H9 (cell line): ENCODE measurements around the gene PDE6G. TPM values are rescaled to one million over a fixed set of nuclear protein-coding genes. Genes with fewer than 3 reads are reported as not detected.

Experiments used
- DNase-seq: peaks from one replicate; pipeline ENCODE4 v3.0.0-alpha.2; 2017
- H2AFZ ChIP-seq: one replicate; pipeline ENCODE4 v1.6.1; 2013; ENCODE audit warnings: mild to moderate bottlenecking, low read length, control low read depth, moderate library complexity
- H2AK5ac ChIP-seq: 2 replicates; pipeline ENCODE4 v1.6.1; 2013; ENCODE audit warnings: low read length, control low read depth, mixed read lengths; ENCODE audit not compliant: insufficient read length
- H2BK120ac ChIP-seq: one replicate; pipeline ENCODE4 v1.6.1; 2013; ENCODE audit warnings: low read depth, mild to moderate bottlenecking, low read length, control low read depth, inconsistent platforms; ENCODE audit not compliant: poor library complexity, severe bottlenecking
- H2BK12ac ChIP-seq: 2 replicates; pipeline ENCODE4 v1.6.1; 2013; ENCODE audit warnings: low read length, control low read depth, mixed read lengths, low read depth; ENCODE audit not compliant: insufficient read length
- H2BK15ac ChIP-seq: 2 replicates; pipeline ENCODE4 v1.6.1; 2013; ENCODE audit warnings: low read depth, low read length, control low read depth
- H2BK20ac ChIP-seq: one replicate; pipeline ENCODE4 v1.6.1; 2013; ENCODE audit warnings: low read depth, mild to moderate bottlenecking, low read length, control low read depth, inconsistent platforms; ENCODE audit not compliant: poor library complexity, severe bottlenecking
- H2BK5ac ChIP-seq: 2 replicates; pipeline ENCODE4 v1.6.1; 2013; ENCODE audit warnings: low read length, control low read depth, mixed read lengths; ENCODE audit not compliant: insufficient read length
- H3K14ac ChIP-seq: 2 replicates; pipeline ENCODE4 v1.6.1; 2013; ENCODE audit warnings: low read length, control low read depth; ENCODE audit not compliant: insufficient read depth
- H3K18ac ChIP-seq: 2 replicates; pipeline ENCODE4 v1.6.1; 2013; ENCODE audit warnings: low read depth, mild to moderate bottlenecking, mixed read lengths, low read length, control low read depth; ENCODE audit not compliant: insufficient read length
- H3K23ac ChIP-seq: 2 replicates; pipeline ENCODE4 v1.6.1; 2013; ENCODE audit warnings: low read length, control low read depth, mixed read lengths, low read depth; ENCODE audit not compliant: insufficient read length
- H3K23me2 ChIP-seq: 2 replicates; pipeline ENCODE4 v1.6.1; 2013; ENCODE audit warnings: low read depth, mild to moderate bottlenecking, mixed read lengths, low read length, control low read depth; ENCODE audit not compliant: insufficient read length, poor library complexity, severe bottlenecking
- H3K27ac ChIP-seq: 2 replicates; pipeline ENCODE4 v1.5.1; 2013; ENCODE audit warnings: low read length, control low read depth, mixed read lengths, low read depth; ENCODE audit not compliant: insufficient read length
- H3K27me3 ChIP-seq: 2 replicates; pipeline ENCODE4 v1.6.1; 2013; ENCODE audit warnings: low read length, control low read depth, inconsistent platforms; ENCODE audit not compliant: insufficient read depth
- H3K4ac ChIP-seq: 2 replicates; pipeline ENCODE4 v1.6.1; 2013; ENCODE audit warnings: low read depth, mild to moderate bottlenecking, control low read depth, inconsistent platforms, low read length, moderate library complexity
- H3K4me1 ChIP-seq: 2 replicates; pipeline ENCODE4 v1.6.1; 2013; ENCODE audit warnings: low read length, control low read depth, inconsistent platforms; ENCODE audit not compliant: insufficient read depth
- H3K4me2 ChIP-seq: 2 replicates; pipeline ENCODE4 v1.6.1; 2013; ENCODE audit warnings: low read length, control low read depth, mixed read lengths; ENCODE audit not compliant: insufficient read length, insufficient read depth
- H3K56ac ChIP-seq: 2 replicates; pipeline ENCODE4 v1.6.1; 2013; ENCODE audit warnings: low read depth, mild to moderate bottlenecking, mixed read lengths, low read length, control low read depth; ENCODE audit not compliant: insufficient read length
- H3K79me1 ChIP-seq: 2 replicates; pipeline ENCODE4 v1.6.1; 2013; ENCODE audit warnings: low read depth, mild to moderate bottlenecking, moderate library complexity, low read length, control low read depth, inconsistent platforms; ENCODE audit not compliant: insufficient read depth, poor library complexity, severe bottlenecking
- H3K79me2 ChIP-seq: 2 replicates; pipeline ENCODE4 v1.6.1; 2013; ENCODE audit warnings: low read length, control low read depth, inconsistent platforms; ENCODE audit not compliant: insufficient read depth
- H3K9ac ChIP-seq: 2 replicates; pipeline ENCODE4 v1.6.1; 2013; ENCODE audit warnings: low read length, control low read depth, mixed read lengths; ENCODE audit not compliant: insufficient read length; ENCODE audit errors: extremely low read depth
- H3K9me3 ChIP-seq: one replicate; pipeline ENCODE4 v1.6.1; 2013; ENCODE audit warnings: low read depth, low read length, inconsistent platforms; ENCODE audit not compliant: control insufficient read depth
- H3T11ph ChIP-seq: one replicate; pipeline ENCODE4 v1.6.1; 2013; ENCODE audit warnings: mild to moderate bottlenecking, low read length, control low read depth, inconsistent platforms
- H4K20me1 ChIP-seq: one replicate; pipeline ENCODE4 v1.6.1; 2013; ENCODE audit not compliant: control insufficient read depth, insufficient read length, insufficient read depth
- H4K5ac ChIP-seq: 2 replicates; pipeline ENCODE4 v1.6.1; 2013; ENCODE audit warnings: low read depth, mild to moderate bottlenecking, mixed read lengths, low read length, control low read depth; ENCODE audit not compliant: insufficient read length
- H4K8ac ChIP-seq: replicated peaks from 2 replicates; pipeline ENCODE4 v1.6.1; 2013; ENCODE audit warnings: low read length, control low read depth, mixed read lengths, low read depth; ENCODE audit not compliant: insufficient read length
- H4K91ac ChIP-seq: 2 replicates; pipeline ENCODE4 v1.6.1; 2013; ENCODE audit warnings: low read depth, mild to moderate bottlenecking, moderate library complexity, mixed read lengths, low read length, control low read depth; ENCODE audit not compliant: insufficient read length
- H3K27ac Mint-ChIP-seq, 3 experiments: 2 replicates in 2 of 3; 3 replicates in 1 of 3; pipeline ENCODE4 v1.8.0; 2020 to 2021; ENCODE audit warnings: mixed read lengths in 3 of 3, mild to moderate bottlenecking in 1 of 3, moderate library complexity in 1 of 3
- H3K27me3 Mint-ChIP-seq: 2 replicates; pipeline ENCODE4 v1.8.0; 2021; ENCODE audit warnings: low read depth, mild to moderate bottlenecking, moderate library complexity, mixed read lengths
- H3K36me3 Mint-ChIP-seq, 3 experiments: 2 replicates in 2 of 3; 3 replicates in 1 of 3; pipeline ENCODE4 v1.8.0; 2020 to 2021; ENCODE audit warnings: low read depth in 3 of 3, mixed read lengths in 3 of 3; ENCODE audit not compliant: insufficient read depth in 1 of 3
- H3K4me1 Mint-ChIP-seq, 2 experiments: 2 replicates each; pipeline ENCODE4 v1.8.0; 2020; ENCODE audit warnings: mixed read lengths in 2 of 2
- H3K4me3 Mint-ChIP-seq, 2 experiments: 2 replicates in 1 of 2; 3 replicates in 1 of 2; pipeline ENCODE4 v1.8.0; 2020 to 2021; ENCODE audit warnings: mild to moderate bottlenecking in 2 of 2, mixed read lengths in 2 of 2, moderate library complexity in 1 of 2
- H3K9me3 Mint-ChIP-seq, 2 experiments: 2 replicates in 1 of 2; 3 replicates in 1 of 2; pipeline ENCODE4 v1.8.0; 2020; ENCODE audit warnings: mild to moderate bottlenecking in 2 of 2, mixed read lengths in 2 of 2, moderate library complexity in 1 of 2
- WGBS: extraction: QIAGEN DNeasy Blood & Tissue Kit; methylation state at CpG from one replicate; pipeline ENCODE4 v1.1.7; 2013; ENCODE audit warnings: missing lambda C conversion rate, low lambda C conversion rate, mixed read lengths; ENCODE audit not compliant: insufficient read length; ENCODE audit errors: extremely low coverage; 5-methylcytosine and 5-hydroxymethylcytosine counted together
- total RNA-seq: library from RNA; stranded (reverse); gene quantifications from 2 replicates; pipeline ENCODE4 v1.2.1, GENCODE V29; 2021
- TF ChIP-seq, protein P1 (sequence below): fragments of 200-600 bp; sonication (generic); conservative IDR thresholded peaks from 3 replicates; pipeline ENCODE4 v1.8.0; 2021; ENCODE audit warnings: antibody characterized with exemption, mild to moderate bottlenecking

PDE6G gene
- total RNA-seq, 1 experiment from 2014 or later = 5.7 TPM

DNA sequence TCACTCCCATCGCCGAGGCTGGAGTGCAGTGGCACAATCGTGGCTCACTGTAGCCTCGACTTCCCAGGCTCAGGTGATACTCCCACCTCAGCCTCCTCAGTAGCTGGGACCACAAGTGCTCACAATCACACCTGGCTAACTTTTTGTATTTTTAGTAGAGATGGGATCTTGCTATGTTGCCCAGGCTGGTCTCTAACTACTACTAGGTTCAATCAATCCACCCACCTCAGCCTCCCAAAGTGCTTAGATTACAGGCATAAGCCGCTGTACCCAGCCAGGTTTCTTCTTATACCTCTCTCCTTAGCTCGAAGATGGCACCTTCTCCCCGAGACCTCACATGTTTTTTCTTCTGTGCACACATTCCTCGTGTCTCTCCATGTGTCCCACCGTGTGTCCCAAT, 16.3 kb downstream of the PDE6G start:
- no peak overlapping the region for H4K91ac ChIP-seq
- no peak overlapping the region for H4K8ac ChIP-seq
- no peak overlapping the region for H2BK120ac ChIP-seq
- Mint-ChIP-seq H3K27ac (no peak overlapping the region; a peak in 1 of 7 replicates), H3K4me1 (peaks cover 9 to 10% of the 10 kb centered on the region in 2 experiments), H3K36me3 (peaks cover 0 to 3% (median 1%) of the 10 kb centered on the region in 3 experiments; a peak in 1 of 7 replicates), H3K9me3 (0 out of 5 replicates have a peak, but pooled peaks cover 0 to 2% of the 10 kb centered on the region in 2 experiments), H3K4me3 (no peak overlapping the region), H3K27me3 (no peaks in the 10 kb centered on the region)
- no peak overlapping the region for H2AFZ ChIP-seq
- peaks cover 8% of the 10 kb centered on the region for H3K79me1 ChIP-seq
- H3K9ac ChIP-seq = no peak overlapping the region
- peaks cover 12% of the 10 kb centered on the region; the same call in 1 of the 2 replicates for H3K79me2 ChIP-seq
- H3K14ac ChIP-seq = no peak overlapping the region
- H2BK20ac ChIP-seq = no peak overlapping the region
- no peak overlapping the region for H4K5ac ChIP-seq
- no peak overlapping the region for H3K23ac ChIP-seq
- no peak overlapping the region for H3K4me2 ChIP-seq
- peaks cover 8% of the 10 kb centered on the region for H3K23me2 ChIP-seq
- no peak overlapping the region for H3K18ac ChIP-seq
- no peaks in the 10 kb centered on the region for H3K9me3 ChIP-seq
- H2BK12ac ChIP-seq = no peak overlapping the region
- H3K4ac ChIP-seq = no peak overlapping the region
- no peaks in the 10 kb centered on the region for H4K20me1 ChIP-seq
- H2AK5ac ChIP-seq = no peak overlapping the region
- no peaks in the 10 kb centered on the region for H3K4me1 ChIP-seq
- H3K27me3 ChIP-seq = no peaks in the 10 kb centered on the region
- no peak overlapping the region for H3K56ac ChIP-seq
- no CpG with 5 or more reads among the region's 9 CpGs for WGBS
- no peak overlapping the region for H3T11ph ChIP-seq
- no peak for DNase-seq
- H2BK5ac ChIP-seq = no peak overlapping the region
- no peak overlapping the region for H3K27ac ChIP-seq
- H2BK15ac ChIP-seq = no peak overlapping the region
- TF ChIP-seq, protein P1, sequence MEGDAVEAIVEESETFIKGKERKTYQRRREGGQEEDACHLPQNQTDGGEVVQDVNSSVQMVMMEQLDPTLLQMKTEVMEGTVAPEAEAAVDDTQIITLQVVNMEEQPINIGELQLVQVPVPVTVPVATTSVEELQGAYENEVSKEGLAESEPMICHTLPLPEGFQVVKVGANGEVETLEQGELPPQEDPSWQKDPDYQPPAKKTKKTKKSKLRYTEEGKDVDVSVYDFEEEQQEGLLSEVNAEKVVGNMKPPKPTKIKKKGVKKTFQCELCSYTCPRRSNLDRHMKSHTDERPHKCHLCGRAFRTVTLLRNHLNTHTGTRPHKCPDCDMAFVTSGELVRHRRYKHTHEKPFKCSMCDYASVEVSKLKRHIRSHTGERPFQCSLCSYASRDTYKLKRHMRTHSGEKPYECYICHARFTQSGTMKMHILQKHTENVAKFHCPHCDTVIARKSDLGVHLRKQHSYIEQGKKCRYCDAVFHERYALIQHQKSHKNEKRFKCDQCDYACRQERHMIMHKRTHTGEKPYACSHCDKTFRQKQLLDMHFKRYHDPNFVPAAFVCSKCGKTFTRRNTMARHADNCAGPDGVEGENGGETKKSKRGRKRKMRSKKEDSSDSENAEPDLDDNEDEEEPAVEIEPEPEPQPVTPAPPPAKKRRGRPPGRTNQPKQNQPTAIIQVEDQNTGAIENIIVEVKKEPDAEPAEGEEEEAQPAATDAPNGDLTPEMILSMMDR = no peak
